Activated gamma-delta T cell treated with anti-CD3 and anti-CD28 coated beads, Interleukin-2, amount 50 U/mL, for 16 hours (primary cell): Measurements from ENCODE around the gene PODXL.

Experiments
- DNase-seq: peaks from one replicate; pipeline ENCODE4 v3.0.0-alpha.2; 2020; ENCODE audit warnings: low read depth

PODXL gene

DNA sequence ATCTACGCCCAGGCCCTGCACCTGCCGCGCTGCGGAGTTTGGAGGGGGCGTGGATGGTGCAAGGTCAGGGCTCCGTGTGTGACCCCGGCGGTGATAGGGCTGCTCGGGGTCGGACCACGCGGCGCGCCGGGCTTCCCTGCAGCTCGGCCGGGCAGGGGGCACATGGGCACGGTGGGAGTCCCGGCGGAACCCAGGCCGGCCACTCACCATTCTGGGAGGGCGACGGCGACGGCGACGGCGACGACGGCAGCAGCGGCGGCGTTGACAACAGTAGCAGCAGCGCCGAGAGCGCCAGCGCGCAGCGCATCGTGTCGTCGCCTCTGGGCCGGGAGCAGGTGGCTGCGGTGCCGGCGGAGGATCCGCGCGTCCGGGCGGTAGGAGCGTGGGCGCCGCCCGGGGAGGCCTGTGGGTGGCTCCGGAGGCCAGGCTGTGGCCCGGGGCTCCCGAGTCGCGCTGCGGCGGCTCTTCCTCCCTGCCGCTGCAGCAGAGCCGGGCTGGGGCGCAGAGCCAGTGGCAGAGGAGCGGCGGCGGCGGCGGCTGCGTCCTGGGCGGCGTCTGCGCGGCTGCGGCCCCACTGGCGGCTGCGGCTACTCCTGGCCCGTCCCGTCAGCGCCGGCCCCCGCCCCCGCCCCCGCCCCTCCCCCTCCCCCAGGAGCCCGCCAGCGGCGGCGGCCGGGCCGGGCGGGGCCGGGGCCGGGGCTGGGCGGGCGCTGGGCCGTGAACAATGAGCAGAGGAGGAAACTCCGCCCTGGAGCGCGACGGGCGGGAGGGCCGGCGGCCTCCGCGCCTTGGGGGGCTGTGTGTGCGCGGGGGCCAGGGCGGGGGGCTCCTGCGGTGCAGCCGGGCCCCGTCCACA, at the start of gene PODXL:
PODXL (minus strand) TSS at position 576 of the 856 bp plus-strand sequence; CDS start at position 307, 269 bp downstream.
- peak; percentile 18 for DNase-seq

DNA sequence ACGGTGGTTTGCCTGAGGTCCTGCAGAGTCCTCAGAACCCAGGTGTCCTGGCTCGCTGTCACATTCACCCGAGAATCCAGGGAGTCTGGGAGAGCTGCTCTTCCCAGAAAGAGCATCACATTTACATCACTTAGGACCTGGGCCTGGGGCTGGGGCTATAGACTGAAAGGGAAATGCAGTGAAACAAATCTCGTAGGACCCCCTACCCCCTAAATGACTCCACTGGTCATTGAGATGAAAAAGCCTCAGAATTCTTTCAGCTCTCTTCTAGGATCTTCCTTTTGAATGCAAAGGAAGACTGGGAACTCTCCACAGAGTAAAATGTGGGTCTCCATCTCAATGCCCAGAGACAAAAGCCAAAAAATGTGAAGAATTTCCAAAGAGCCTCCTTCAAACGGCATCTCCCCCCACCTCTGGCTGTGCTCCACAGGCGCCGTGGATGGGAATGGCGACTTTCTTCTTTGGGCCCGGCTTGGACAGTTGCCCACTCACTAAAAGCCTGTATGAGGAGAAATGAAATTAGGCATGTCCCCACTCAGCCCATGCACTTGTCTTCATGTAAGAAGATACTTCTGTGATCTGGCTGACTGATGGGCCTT, 49.0 kb upstream of the PODXL start:
- DNase-seq, result no peak

- DNase-seq, result no peak
Measured at GRCh38 chr7:131604841-131605279, 48.4 kb upstream of the PODXL start.

DNA sequence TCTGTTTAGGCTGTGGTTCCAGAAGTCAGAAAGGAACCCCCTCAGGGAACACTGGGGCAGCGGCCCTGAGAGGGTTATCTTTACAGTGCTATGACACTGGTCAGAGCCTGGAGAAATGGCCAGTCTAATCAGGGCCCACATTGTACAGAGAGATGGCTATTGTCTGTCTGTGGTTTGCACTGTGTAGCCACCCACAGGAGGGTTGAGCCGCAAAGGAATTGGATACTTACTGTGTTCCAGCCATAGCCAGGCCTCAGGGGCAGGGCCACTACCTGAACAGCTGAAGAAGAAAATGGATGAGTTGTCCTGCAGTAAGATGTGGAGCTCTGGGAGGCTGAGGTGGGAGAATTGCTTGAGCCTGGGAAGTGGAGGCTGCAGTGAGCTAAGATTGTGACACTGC, 47.5 kb upstream of the PODXL start:
- no peak for DNase-seq

DNA sequence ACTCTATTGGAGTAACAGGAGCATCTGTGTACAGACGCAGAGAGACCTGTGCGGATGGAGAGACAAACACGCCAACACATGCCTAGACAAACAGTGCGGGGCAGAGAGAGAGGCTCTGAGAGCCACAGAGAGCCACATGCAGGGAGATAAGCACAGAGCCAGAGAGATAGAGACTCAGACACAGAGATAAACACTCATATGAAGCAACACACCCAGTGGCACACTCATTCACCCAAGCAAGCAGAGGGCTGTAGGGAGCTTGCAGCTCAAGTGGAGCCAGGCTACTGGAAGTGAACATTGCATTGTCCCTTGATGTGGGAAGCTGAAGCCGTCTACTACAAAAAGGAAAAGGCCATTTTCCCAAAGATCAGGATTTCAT, 46.6 kb upstream of the PODXL start:
- DNase-seq, result no peak

DNA sequence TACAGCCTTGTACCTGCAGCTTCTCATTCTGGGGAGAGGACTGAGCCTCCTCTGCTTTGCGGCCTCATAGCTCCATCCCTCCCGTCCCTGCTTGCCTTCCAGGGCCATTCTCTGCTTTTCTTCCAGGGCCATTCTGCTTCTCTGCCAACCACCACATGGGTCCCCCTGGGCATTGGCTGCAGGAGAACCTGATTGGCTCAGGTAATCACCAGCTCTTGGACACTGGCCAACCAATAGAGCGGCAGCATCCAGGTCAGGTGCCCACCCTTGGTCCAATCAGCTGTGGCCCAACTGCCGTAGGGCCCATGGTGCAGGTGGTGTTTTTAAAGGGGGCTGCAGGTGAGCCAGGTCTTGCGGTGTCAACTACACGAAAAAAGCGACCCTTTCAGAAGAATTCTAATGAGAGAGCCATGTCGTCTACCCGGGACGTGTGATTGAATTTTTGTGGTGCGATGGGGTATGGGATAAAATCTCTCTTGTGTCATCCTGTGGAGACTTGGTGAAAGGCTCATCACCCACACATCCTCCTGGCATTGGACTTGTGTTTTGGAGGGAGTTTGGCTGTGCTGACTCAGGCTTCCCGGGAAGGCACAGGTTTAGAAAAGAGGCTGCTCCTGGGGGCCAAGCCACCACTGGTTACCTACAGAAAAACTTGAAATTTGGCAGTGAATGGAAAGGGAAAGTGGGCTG, 46.0 kb upstream of the PODXL start:
- no peak for DNase-seq

GRCh38 chr7:131600085-131600881, 43.9 kb upstream of the PODXL start:
- no peak for DNase-seq

- no peak for DNase-seq
Measured at GRCh38 chr7:131596785-131597184, 40.4 kb upstream of the PODXL start.

GRCh38 chr7:131595699-131596098, 39.3 kb upstream of the PODXL start:
- DNase-seq, result no peak

GRCh38 chr7:131591687-131592319, 35.4 kb upstream of the PODXL start:
- no peak for DNase-seq

DNA sequence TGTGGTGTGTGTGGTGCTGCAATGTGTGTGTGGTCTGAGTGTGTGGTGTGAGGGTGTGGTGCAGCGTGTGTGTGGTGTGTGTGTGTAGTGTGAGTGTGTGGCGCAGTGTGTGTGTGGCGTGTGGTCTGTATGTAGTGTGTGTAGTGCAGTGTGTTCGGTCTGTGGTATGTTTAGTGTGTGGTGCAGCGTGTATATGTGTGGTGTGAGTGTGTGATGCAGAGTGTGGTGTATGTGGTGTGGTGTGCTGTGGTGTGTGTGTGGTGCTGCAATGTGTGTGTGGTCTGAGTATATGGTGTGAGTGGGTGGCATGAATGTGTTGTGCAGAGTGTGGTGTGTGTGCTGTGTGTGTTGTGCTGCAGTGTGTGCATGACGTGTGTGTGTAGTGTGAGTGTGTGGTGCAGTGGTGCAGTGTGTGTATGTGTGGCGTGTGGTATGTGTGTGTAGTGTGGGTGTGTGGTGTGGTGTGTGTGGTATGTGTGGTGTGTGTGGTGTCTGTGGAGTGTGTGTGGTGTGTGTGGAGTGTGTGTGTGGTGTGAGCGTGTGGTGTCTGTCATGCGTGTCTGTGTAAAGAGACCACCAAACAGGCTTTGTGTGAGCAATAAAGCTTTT, 31.0 kb upstream of the PODXL start:
- no peak for DNase-seq

DNA sequence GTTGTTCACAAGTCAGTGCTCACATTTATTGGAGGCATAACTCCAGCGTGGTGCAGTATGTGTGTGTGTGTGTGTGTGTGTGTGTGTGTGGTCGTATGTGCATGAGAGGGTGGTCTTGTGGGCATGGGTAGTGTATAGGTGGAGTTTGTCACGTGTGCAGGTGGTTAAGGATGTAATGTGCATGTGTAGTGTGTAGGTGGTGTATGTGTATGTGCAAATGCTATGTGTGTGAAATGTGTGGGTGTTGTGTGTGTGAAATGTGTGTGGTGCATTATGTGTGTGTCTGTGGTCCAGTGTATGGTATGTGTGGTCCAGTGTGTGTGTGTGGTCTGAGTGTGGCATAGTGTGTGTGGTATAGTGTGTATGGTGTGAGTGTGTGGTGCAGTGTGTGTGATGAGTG, 30.3 kb upstream of the PODXL start:
- no peak for DNase-seq

GRCh38 chr7:131586259-131586658, 29.8 kb upstream of the PODXL start:
- no peak for DNase-seq

GRCh38 chr7:131583430-131583829, 27.0 kb upstream of the PODXL start:
- no peak for DNase-seq

DNA sequence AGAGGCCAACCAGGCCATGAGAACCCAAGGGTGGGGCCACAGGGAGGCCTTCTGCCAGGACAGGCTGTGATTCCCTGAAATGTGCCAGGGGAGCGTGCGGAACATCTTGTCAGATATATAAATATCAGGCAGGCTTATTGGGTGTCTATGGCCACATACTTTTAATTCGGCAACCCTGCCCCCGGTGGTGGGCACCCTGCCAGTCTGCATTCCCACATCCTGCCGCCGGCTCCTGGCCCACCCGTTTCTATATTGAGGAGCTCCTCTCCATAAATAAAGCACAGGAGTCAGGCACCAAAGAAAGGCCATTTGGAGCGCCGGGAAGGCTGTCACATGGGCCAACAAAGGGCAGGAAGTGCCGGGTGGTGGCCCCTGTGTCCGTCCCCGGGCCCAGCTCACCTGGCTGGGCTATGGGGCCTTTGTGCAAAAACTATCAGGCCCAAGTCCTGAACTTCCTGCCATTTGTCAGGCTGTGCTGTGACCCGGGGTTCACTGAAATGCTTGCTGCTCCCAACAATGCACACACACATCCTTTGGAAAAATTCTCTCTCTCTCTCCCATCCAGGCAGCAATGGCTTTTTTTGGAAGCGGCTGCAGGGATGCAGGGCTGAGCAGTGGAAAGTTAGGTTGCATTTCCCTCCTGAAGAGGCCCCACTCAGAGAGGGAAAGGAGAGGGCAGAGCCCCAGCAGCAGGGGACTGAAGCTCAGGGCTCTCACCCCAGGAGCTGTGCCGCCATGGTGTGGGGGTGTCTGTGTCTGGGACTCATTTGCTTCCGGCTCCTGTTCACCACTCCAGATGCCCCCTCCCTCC, 25.0 kb upstream of the PODXL start:
- DNase-seq, result no peak

DNA sequence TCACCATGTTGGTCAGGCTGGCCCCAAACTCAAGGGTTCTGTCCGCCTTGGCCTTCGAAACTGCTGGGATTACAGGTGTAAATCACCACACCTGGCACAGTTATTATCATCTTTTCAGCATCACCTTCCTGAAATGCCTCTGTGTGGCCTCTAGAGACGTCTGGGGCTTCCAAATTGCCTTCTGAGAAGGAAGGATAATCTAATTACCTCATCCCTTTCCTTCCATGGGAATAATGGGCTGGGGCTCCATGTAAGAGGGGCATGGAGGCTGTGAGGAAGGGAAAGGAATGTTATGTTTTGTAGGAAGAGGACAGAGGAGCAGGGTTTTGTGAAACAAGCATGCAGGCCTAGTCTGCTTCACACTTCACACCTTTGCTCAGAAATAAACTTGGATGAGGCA, 22.2 kb upstream of the PODXL start:
- DNase-seq, result no peak

- DNase-seq, result no peak
Measured at GRCh38 chr7:131574741-131575140, 18.3 kb upstream of the PODXL start.

- no peak for DNase-seq
Measured at GRCh38 chr7:131570401-131570800, 14.0 kb upstream of the PODXL start.

DNA sequence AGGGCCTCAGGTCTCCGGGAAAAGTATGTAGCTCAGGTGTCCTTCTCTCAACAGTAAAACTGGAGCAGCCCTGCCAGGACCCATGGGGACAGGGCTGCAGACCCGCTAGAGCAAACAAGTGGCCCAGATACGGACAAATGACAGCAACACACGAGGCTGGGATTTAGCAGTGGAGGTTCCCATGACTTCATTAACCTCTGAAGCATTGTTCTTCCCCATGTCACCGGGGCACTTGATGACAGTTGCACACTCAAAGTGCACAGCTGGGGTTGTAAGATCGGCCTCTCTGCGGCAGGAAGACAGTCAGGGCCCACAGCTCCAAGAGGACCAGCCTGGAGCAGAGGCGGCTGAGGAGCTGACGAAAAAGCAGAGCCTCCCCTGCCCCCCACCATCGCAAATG, 12.5 kb upstream of the PODXL start:
- DNase-seq, result no peak

- no peak for DNase-seq
Measured at GRCh38 chr7:131568510-131568909, 12.1 kb upstream of the PODXL start.
